Cardiac muscle cell (in vitro differentiated cells and primary cell): ENCODE results near the gene ARPC4. TPM values are rescaled to one million over a fixed set of nuclear protein-coding genes. Genes with fewer than 3 reads are reported as not detected.
"Not testable (repeated sequence)": the region's sequence is repeated elsewhere in the genome, so short reads cannot be mapped to it uniquely, and the experiment has no call there.

Experiments
- DNase-seq, 2 donors: peaks; one replicate each; pipeline versions ENCODE4 v3.0.0 to v3.0.0-alpha.2; 2010 to 2017; ENCODE audit warnings: low read depth in 1 of 2, low spot score in 1 of 2
- H3K27ac ChIP-seq: fragments of 200-600 bp; sonication (generic); 2 replicates; pipeline ENCODE4 v1.5.1; 2016
- H3K27me3 ChIP-seq: fragments of 200-600 bp; sonication (generic); 2 replicates; pipeline ENCODE4 v1.6.0; 2016; ENCODE audit warnings: control low read depth
- H3K36me3 ChIP-seq: fragments of 200-600 bp; sonication (generic); 2 replicates; pipeline ENCODE4 v1.5.1; 2016; ENCODE audit warnings: control low read depth
- H3K4me1 ChIP-seq: fragments of 200-600 bp; sonication (generic); 2 replicates; pipeline ENCODE4 v1.8.1; 2017; ENCODE audit warnings: low read depth, mild to moderate bottlenecking, mixed run types
- H3K4me3 ChIP-seq: fragments of 200-600 bp; sonication (generic); 2 replicates; pipeline ENCODE4 v1.5.1; 2016; ENCODE audit warnings: mild to moderate bottlenecking
- H3K9me3 ChIP-seq: fragments of 200-600 bp; sonication (generic); 2 replicates; pipeline ENCODE4 v1.5.1; 2017; ENCODE audit warnings: low read depth, mild to moderate bottlenecking, control low read depth
- polyA plus RNA-seq: library from polyadenylated mRNA; unstranded; fragments of >200 nt; fragmentation: Nextera tagmentation; extraction: Ambion mirVana; gene quantifications from 2 replicates; pipeline ENCODE4 v1.2.1, GENCODE V29; 2016
- total RNA-seq: library from RNA; depleted of rRNA; stranded (reverse); fragments of >200 nt; gene quantifications from 2 replicates; pipeline ENCODE4 v1.2.3, GENCODE V29; 2016
- TF ChIP-seq, protein P1 (sequence below): IDR thresholded peaks from 2 replicates; pipeline ENCODE4 v1.5.1; 2012; ENCODE audit warnings: low read depth, mild to moderate bottlenecking, low read length

The ARPC4 gene
- total and polyA plus RNA-seq, 2 experiments from 2014 or later, result 114 to 138 TPM

DNA sequence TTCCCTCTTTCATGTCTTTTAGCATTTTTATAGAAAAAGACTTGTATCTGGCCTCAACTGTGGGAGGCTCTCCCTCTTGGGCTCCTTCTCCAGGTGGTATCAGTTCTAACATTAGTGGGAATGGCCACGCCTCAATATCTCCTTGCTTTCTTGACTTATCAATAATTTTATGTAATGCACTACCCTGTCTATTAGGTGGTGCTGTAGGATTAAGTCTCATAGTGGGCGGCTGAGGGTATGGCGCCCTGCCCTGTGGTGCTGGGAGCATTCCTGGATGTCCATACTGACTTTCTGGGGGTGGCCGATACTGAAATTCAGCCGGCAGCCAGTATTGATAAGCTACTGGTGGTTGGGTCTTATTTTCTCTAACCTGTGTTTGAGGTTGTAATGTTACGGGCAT lies 59.6 kb downstream of the ARPC4 start:
- Histone ChIP-seq H3K4me1 (peaks cover 7% of the 10 kb centered on the region), H3K4me3 (no peak overlapping the region), H3K9me3 (no peaks in the 10 kb centered on the region), H3K27me3 (no peaks in the 10 kb centered on the region), H3K36me3 (no peaks in the 10 kb centered on the region), H3K27ac (no peak overlapping the region)
- no peak for DNase-seq
- TF ChIP-seq, protein P1, sequence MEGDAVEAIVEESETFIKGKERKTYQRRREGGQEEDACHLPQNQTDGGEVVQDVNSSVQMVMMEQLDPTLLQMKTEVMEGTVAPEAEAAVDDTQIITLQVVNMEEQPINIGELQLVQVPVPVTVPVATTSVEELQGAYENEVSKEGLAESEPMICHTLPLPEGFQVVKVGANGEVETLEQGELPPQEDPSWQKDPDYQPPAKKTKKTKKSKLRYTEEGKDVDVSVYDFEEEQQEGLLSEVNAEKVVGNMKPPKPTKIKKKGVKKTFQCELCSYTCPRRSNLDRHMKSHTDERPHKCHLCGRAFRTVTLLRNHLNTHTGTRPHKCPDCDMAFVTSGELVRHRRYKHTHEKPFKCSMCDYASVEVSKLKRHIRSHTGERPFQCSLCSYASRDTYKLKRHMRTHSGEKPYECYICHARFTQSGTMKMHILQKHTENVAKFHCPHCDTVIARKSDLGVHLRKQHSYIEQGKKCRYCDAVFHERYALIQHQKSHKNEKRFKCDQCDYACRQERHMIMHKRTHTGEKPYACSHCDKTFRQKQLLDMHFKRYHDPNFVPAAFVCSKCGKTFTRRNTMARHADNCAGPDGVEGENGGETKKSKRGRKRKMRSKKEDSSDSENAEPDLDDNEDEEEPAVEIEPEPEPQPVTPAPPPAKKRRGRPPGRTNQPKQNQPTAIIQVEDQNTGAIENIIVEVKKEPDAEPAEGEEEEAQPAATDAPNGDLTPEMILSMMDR, result no peak

DNA sequence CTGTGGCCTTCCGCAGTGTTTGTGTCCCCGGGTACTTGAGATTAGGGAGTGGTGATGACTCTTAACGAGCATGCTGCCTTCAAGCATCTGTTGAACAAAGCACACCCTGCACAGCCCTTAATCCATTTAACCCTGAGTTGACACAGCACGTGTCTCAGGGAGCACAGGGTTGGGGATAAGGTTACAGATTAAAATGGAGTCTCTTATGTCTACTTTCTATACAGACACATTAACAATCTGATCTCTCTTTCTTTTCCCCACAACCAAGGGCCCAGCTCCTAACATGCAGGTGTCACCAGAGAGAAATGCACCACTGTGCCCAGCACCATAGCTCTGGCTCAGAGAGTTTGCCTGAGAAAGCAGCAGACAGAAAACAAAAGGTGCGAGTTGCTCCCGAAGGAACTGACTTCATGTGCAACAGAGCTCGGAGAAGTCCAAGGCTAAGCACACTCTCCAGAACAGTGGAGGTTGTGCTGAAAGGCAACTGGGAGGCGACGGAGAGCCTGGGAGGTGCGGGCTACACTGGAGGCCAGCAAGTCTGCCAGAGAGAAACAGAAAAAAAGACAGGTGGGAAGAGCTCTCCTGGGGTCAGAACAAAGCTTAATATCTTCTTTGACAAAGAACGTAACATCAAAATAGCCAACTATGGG lies 61.5 kb downstream of the ARPC4 start:
- not testable (repeated sequence) for H3K27ac ChIP-seq, H3K9me3 ChIP-seq, DNase-seq, H3K27me3 ChIP-seq, H3K36me3 ChIP-seq, H3K4me1 ChIP-seq, H3K4me3 ChIP-seq

DNA sequence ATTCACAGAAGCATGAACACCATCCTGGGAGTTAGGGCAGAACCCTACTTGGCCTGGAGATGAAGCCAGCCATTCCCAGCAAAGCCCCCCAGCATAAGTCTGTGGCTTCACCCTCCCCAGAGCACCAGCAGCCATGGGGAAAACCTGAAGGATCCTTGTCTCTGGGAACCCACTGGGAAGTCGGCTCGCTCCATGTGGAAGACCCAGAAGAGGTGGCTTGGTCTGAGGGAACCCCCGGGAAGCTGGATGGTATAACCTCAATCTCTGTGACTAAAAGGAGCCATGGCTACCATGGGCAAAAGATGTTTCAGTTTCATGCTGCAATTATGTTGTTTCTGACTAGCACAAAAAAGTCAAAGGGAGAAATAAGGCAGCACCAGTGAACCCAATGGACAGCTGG lies 62.7 kb downstream of the ARPC4 start:
- Histone ChIP-seq H3K36me3 (no peaks in the 10 kb centered on the region), H3K27me3 (no peaks in the 10 kb centered on the region), H3K4me1 (peaks cover 7% of the 10 kb centered on the region), H3K4me3 (no peak overlapping the region), H3K9me3 (no peaks in the 10 kb centered on the region), H3K27ac (no peak overlapping the region)
- TF ChIP-seq, protein P1, result no peak
- DNase-seq, result no peak

Other genes with a start within 250 kb of the ARPC4 start
- gene LHFPL4, start 239.3 kb upstream of the ARPC4 start, total RNA-seq, result not detected in 2 replicates
- gene LHFPL4, start 239.3 kb upstream of the ARPC4 start, polyA plus RNA-seq, result 0.14 and 0.24 TPM in 2 replicates
- gene MTMR14, start 143.6 kb upstream of the ARPC4 start, total RNA-seq, result 19.2 and 28.7 TPM in 2 replicates
- gene MTMR14, start 143.6 kb upstream of the ARPC4 start, polyA plus RNA-seq, result 30.7 and 43.9 TPM in 2 replicates
- not detected in 2 replicates for gene CPNE9, start 89.2 kb upstream of the ARPC4 start, total RNA-seq
- gene CPNE9, start 89.2 kb upstream of the ARPC4 start, polyA plus RNA-seq, result 0.06 TPM in 1 of 2 replicates, not detected in the other
- gene BRPF1, start 61.3 kb upstream of the ARPC4 start, total RNA-seq, result 15.7 and 17.3 TPM in 2 replicates
- 11.1 and 11.4 TPM in 2 replicates for gene BRPF1, start 61.3 kb upstream of the ARPC4 start, polyA plus RNA-seq
- gene OGG1, start 43.1 kb upstream of the ARPC4 start, total RNA-seq, result 30.7 and 32.1 TPM in 2 replicates
- gene OGG1, start 43.1 kb upstream of the ARPC4 start, polyA plus RNA-seq, result 34.5 and 45.9 TPM in 2 replicates
- gene CAMK1, start 23.1 kb upstream of the ARPC4 start, total RNA-seq, result 23.7 and 24.6 TPM in 2 replicates
- gene CAMK1, start 23.1 kb upstream of the ARPC4 start, polyA plus RNA-seq, result 20.4 and 29.1 TPM in 2 replicates
- 137 and 141 TPM in 2 replicates for gene TADA3, start 609 bp upstream of the ARPC4 start, total RNA-seq
- gene TADA3, start 609 bp upstream of the ARPC4 start, polyA plus RNA-seq, result 91.3 and 97.2 TPM in 2 replicates
- 20.1 and 59.6 TPM in 2 replicates for gene TTLL3, start 17.2 kb downstream of the ARPC4 start, total RNA-seq
- 29.4 and 38.8 TPM in 2 replicates for gene TTLL3, start 17.2 kb downstream of the ARPC4 start, polyA plus RNA-seq
- gene RPUSD3, start 50.9 kb downstream of the ARPC4 start, total RNA-seq, result 56.9 and 78.1 TPM in 2 replicates
- 122 and 124 TPM in 2 replicates for gene RPUSD3, start 50.9 kb downstream of the ARPC4 start, polyA plus RNA-seq
- not detected in 2 replicates for gene CIDEC, start 87.2 kb downstream of the ARPC4 start, total RNA-seq
- 0.37 TPM in 1 of 2 replicates, not detected in the other for gene CIDEC, start 87.2 kb downstream of the ARPC4 start, polyA plus RNA-seq
- gene JAGN1, start 97.5 kb downstream of the ARPC4 start, total RNA-seq, result 42.0 and 58.0 TPM in 2 replicates
- 50.6 TPM in 2 replicates for gene JAGN1, start 97.5 kb downstream of the ARPC4 start, polyA plus RNA-seq
- gene IL17RE, start 109.8 kb downstream of the ARPC4 start, total RNA-seq, result 1.3 and 3.7 TPM in 2 replicates
- gene IL17RE, start 109.8 kb downstream of the ARPC4 start, polyA plus RNA-seq, result 0.89 and 1.2 TPM in 2 replicates
- 33.7 and 49.2 TPM in 2 replicates for gene IL17RC, start 124.0 kb downstream of the ARPC4 start, total RNA-seq
- gene IL17RC, start 124.0 kb downstream of the ARPC4 start, polyA plus RNA-seq, result 59.8 and 61.2 TPM in 2 replicates
- gene CRELD1, start 140.8 kb downstream of the ARPC4 start, total RNA-seq, result 151 and 178 TPM in 2 replicates
- 179 and 225 TPM in 2 replicates for gene CRELD1, start 140.8 kb downstream of the ARPC4 start, polyA plus RNA-seq
- 9.8 and 11.0 TPM in 2 replicates for gene PRRT3, start 159.3 kb downstream of the ARPC4 start, total RNA-seq
- gene PRRT3, start 159.3 kb downstream of the ARPC4 start, polyA plus RNA-seq, result 13.6 TPM in 2 replicates
- gene EMC3, start 193.8 kb downstream of the ARPC4 start, total RNA-seq, result 40.3 and 40.8 TPM in 2 replicates
- gene EMC3, start 193.8 kb downstream of the ARPC4 start, polyA plus RNA-seq, result 98.5 and 102 TPM in 2 replicates
- gene FANCD2, start 233.4 kb downstream of the ARPC4 start, total RNA-seq, result 14.8 and 84.3 TPM in 2 replicates
- 10.9 and 23.5 TPM in 2 replicates for gene FANCD2, start 233.4 kb downstream of the ARPC4 start, polyA plus RNA-seq